CD4-positive, alpha-beta memory T cell (primary cell): Measurements from ENCODE around the gene IL18. TPM values are rescaled to one million over a fixed set of nuclear protein-coding genes. Genes with fewer than 3 reads are reported as not detected.

Experiments used
- CTCF ChIA-PET: fragments of 350-600 bp; sonication (Branson Sonifier 250); formaldehyde crosslinking; loops from one replicate; lab custom pipeline; 2021; ENCODE audit warnings: inconsistent platforms; ENCODE audit not compliant: partially characterized antibody; lab: Charles Lee
- POLR2A ChIA-PET: fragments of 350-600 bp; sonication (Branson Sonifier 250); formaldehyde crosslinking; loops from one replicate; lab custom pipeline; 2021; ENCODE audit not compliant: partially characterized antibody; lab: Charles Lee
- DNase-seq, 5 donors: peaks; one replicate each; pipeline versions ENCODE4 v3.0.0 to v3.0.0-alpha.2; 2020 to 2022; ENCODE audit warnings: mixed read lengths in 1 of 5
- H3K27ac ChIP-seq: one replicate; pipeline ENCODE4 v1.7.0; 2013; ENCODE audit warnings: low read depth, low read length
- H3K27me3 ChIP-seq: 2 replicates; pipeline ENCODE4 v1.7.0; 2013; ENCODE audit warnings: mild to moderate bottlenecking, low read length, moderate library complexity; ENCODE audit not compliant: insufficient read depth
- H3K36me3 ChIP-seq: 2 replicates; pipeline ENCODE4 v1.7.0; 2013; ENCODE audit warnings: mild to moderate bottlenecking, low read length, moderate library complexity; ENCODE audit not compliant: insufficient read depth
- H3K4me1 ChIP-seq: 2 replicates; pipeline ENCODE4 v1.7.0; 2013; ENCODE audit warnings: mild to moderate bottlenecking, low read length, moderate library complexity; ENCODE audit not compliant: insufficient read depth
- H3K4me3 ChIP-seq, 2 donors: one replicate each; pipeline ENCODE4 v1.7.0; 2013; ENCODE audit warnings: low read length in 2 of 2, mild to moderate bottlenecking in 1 of 2
- H3K9me3 ChIP-seq, 2 donors: one replicate each; pipeline ENCODE4 v1.7.0; 2013; ENCODE audit warnings: low read length in 2 of 2, control low read depth in 1 of 2; ENCODE audit not compliant: control insufficient read depth in 1 of 2
- H3K27ac Mint-ChIP-seq, 7 donors: one replicate each; pipeline ENCODE4 v1.8.0; 2020 to 2021; ENCODE audit warnings: mixed read lengths in 7 of 7, mild to moderate bottlenecking in 6 of 7, inconsistent platforms in 3 of 7, moderate library complexity in 3 of 7
- H3K27me3 Mint-ChIP-seq, 2 donors: one replicate each; pipeline ENCODE4 v1.8.0; 2020 to 2021; ENCODE audit warnings: mixed read lengths in 2 of 2
- H3K36me3 Mint-ChIP-seq, 2 donors: one replicate each; pipeline ENCODE4 v1.8.0; 2020 to 2021; ENCODE audit warnings: mixed read lengths in 2 of 2, inconsistent platforms in 1 of 2, mild to moderate bottlenecking in 1 of 2
- H3K4me1 Mint-ChIP-seq, 4 donors: one replicate each; pipeline ENCODE4 v1.8.0; 2020 to 2021; ENCODE audit warnings: mixed read lengths in 4 of 4, mild to moderate bottlenecking in 1 of 4
- H3K4me3 Mint-ChIP-seq, 8 donors: one replicate each; pipeline ENCODE4 v1.8.0; 2020 to 2021; ENCODE audit warnings: mixed read lengths in 8 of 8, mild to moderate bottlenecking in 7 of 8, moderate library complexity in 6 of 8, inconsistent platforms in 3 of 8
- H3K9me3 Mint-ChIP-seq, 8 donors: one replicate each; pipeline ENCODE4 v1.8.0; 2020 to 2021; ENCODE audit warnings: mixed read lengths in 8 of 8, mild to moderate bottlenecking in 5 of 8, inconsistent platforms in 3 of 8, moderate library complexity in 1 of 8
- intact Hi-C: fragments of 100-400 bp; cut with micrococcal nuclease; formaldehyde crosslinking; loops from one replicate; pipeline ENCODE4 v1.15.1; 2023
- polyA plus RNA-seq, 2 donors: library from polyadenylated mRNA; unstranded; fragments of 300-500 nt; fragmentation: Illumina TruSeq; gene quantifications; one replicate each; pipeline ENCODE4 v1.2.3, GENCODE V29; 2021
- total RNA-seq, 2 experiments: library from RNA; stranded (reverse); gene quantifications; one replicate each; pipeline ENCODE4 v1.2.3, GENCODE V29; 2021

The IL18 gene
- total and polyA plus RNA-seq, 4 experiments from 2014 or later = 0.42 TPM; not detected in 3

DNA sequence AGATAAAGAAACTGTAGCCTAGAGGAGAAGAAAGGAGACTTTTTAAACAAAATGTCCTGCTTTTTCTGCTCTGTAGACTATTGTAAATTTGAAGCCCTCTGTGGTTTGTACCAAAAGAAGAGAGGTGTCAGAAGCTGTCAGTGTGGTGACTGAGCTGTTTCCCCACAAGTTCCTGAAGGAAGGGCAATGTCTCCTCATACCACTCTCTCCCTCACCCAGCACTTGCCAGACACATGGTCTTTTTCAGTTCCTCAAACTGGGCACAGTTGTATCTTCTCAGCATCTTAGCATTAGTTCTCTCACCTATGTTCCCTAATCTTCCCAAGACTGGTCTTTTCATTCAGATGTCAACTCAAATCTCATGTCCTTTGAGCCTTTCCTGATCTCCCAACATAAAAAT, 15.7 kb upstream of the IL18 start:
- no peak overlapping the region for H3K27ac ChIP-seq
- Mint-ChIP-seq H3K27me3 (peaks cover 14 to 17% of the 10 kb centered on the region in 2 donors), H3K9me3 (peaks cover 0 to 4% (median 0%) of the 10 kb centered on the region in 8 donors), H3K36me3 (peaks cover 0 to 4% of the 10 kb centered on the region in 2 donors), H3K4me1 (peaks cover 0 to 12% (median 8%) of the 10 kb centered on the region in 4 donors), H3K4me3 (no peak overlapping the region), H3K27ac (no peak overlapping the region)
- DNase-seq = no peak
- no peak overlapping the region for H3K4me3 ChIP-seq
- ChIA-PET POLR2A (no interaction called here), CTCF (no interaction called here)
- no peaks in the 10 kb centered on the region for H3K36me3 ChIP-seq
- no peaks in the 10 kb centered on the region for H3K9me3 ChIP-seq
- intact Hi-C loops = no loop called here
- H3K27me3 ChIP-seq = no peaks in the 10 kb centered on the region
- H3K4me1 ChIP-seq = peaks cover 9% of the 10 kb centered on the region

DNA sequence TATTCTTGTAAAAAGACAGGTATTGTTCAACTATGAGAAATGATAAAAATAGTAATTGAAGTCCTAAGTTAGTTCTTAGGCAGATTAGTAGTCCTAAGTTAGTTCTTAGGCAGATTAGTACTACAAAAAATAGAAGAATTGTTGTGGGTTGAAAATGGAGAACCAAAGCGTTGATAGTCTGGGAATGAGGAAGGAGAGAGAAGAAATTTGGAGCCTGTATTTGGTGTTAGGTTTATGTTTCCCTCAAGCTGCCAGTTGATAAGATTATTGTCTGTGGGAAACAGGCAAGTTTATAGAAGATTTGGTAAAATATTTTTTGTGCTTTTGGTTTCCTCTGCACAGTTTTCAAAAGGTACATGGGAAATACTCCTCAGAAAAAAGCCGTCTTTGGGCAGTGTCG, 15.0 kb upstream of the IL18 start:
- no peak overlapping the region for H3K4me3 ChIP-seq
- H3K4me3 Mint-ChIP-seq = no peak overlapping the region
- H3K27me3 ChIP-seq = no peaks in the 10 kb centered on the region
- no peak for DNase-seq
- H3K9me3 ChIP-seq = no peaks in the 10 kb centered on the region
- H3K36me3 Mint-ChIP-seq = peaks cover 0 to 4% of the 10 kb centered on the region in 2 donors
- ChIA-PET POLR2A (no interaction called here), CTCF (no interaction called here)
- H3K27me3 Mint-ChIP-seq = peaks cover 14 to 17% of the 10 kb centered on the region in 2 donors
- no peak overlapping the region for H3K27ac Mint-ChIP-seq
- no peaks in the 10 kb centered on the region for H3K36me3 ChIP-seq
- H3K4me1 Mint-ChIP-seq = peaks cover 0 to 12% (median 9%) of the 10 kb centered on the region in 4 donors
- intact Hi-C loops = no loop called here
- peaks cover 9% of the 10 kb centered on the region for H3K4me1 ChIP-seq
- H3K9me3 Mint-ChIP-seq = peaks cover 0 to 4% (median 0%) of the 10 kb centered on the region in 8 donors
- H3K27ac ChIP-seq = no peak overlapping the region

DNA sequence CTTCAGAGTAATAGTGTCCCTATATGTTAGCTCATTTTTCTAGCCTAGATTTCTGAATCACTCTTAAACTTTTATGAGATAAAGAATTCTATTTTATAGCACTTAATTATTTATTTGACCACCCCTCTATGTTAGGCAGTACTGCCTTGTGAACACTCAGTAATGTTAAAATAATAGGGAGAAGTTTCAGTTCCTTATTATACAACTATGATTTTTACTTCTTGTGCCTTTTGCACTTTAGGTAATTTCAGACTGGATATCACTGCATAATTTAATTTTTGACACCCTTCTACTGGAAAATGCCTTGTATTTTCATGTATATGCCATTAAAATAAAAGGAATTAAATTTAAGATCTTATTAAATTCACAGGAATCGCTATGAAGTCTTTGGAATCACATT, 14.5 kb upstream of the IL18 start:
- no peak overlapping the region for H3K4me3 ChIP-seq
- no peaks in the 10 kb centered on the region for H3K9me3 ChIP-seq
- no peak for DNase-seq
- H3K27me3 ChIP-seq = no peaks in the 10 kb centered on the region
- H3K36me3 ChIP-seq = no peaks in the 10 kb centered on the region
- Mint-ChIP-seq H3K4me3 (no peak overlapping the region), H3K36me3 (peaks cover 0 to 4% of the 10 kb centered on the region in 2 donors), H3K4me1 (peaks cover 0 to 12% (median 9%) of the 10 kb centered on the region in 4 donors), H3K27ac (no peak overlapping the region), H3K27me3 (peaks cover 11 to 17% of the 10 kb centered on the region in 2 donors), H3K9me3 (peaks cover 0 to 4% (median 0%) of the 10 kb centered on the region in 8 donors)
- ChIA-PET CTCF (no interaction called here), POLR2A (interaction anchor here (0.7 kb wide), 1 partner anchor 1758 kb away, joined by 3 read pairs; no protein-coding TSS in a partner anchor)
- intact Hi-C loops = no loop called here
- H3K27ac ChIP-seq = no peak overlapping the region
- peaks cover 9% of the 10 kb centered on the region for H3K4me1 ChIP-seq

DNA sequence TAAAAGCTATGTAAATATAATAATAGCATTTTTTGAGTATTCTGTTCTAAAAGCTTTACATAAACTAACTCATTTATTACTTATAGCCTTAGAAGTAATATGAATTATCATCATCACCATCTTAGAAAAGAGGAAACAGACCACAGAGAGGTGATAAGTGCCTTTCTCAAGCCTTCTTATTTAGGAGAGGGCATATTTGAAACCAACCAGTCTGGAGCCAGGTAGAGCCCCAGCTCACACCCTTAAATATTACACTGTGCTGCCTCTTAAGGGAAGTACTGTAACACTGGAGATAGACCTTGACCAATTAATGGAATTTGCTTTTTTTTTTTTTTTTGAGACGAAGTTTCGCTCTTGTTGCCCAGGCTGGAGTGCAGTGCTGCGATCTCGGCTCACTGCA, 13.7 kb upstream of the IL18 start:
- H3K36me3 ChIP-seq = no peaks in the 10 kb centered on the region
- H3K9me3 ChIP-seq = no peaks in the 10 kb centered on the region
- peaks cover 0 to 4% of the 10 kb centered on the region in 2 donors for H3K36me3 Mint-ChIP-seq
- no peaks in the 10 kb centered on the region for H3K27me3 ChIP-seq
- H3K27ac Mint-ChIP-seq = no peak overlapping the region
- POLR2A ChIA-PET = interaction anchor here (0.7 kb wide), 1 partner anchor 1759 kb away, joined by 3 read pairs; no protein-coding TSS in a partner anchor
- peaks cover 9% of the 10 kb centered on the region for H3K4me1 ChIP-seq
- peaks cover 0 to 4% (median 0%) of the 10 kb centered on the region in 8 donors for H3K9me3 Mint-ChIP-seq
- H3K27me3 Mint-ChIP-seq = peaks cover 11 to 17% of the 10 kb centered on the region in 2 donors
- no peak overlapping the region for H3K4me3 Mint-ChIP-seq
- CTCF ChIA-PET = no interaction called here
- H3K4me3 ChIP-seq = no peak overlapping the region
- H3K27ac ChIP-seq = no peak overlapping the region
- no peak for DNase-seq
- peaks cover 0 to 12% (median 9%) of the 10 kb centered on the region in 4 donors for H3K4me1 Mint-ChIP-seq
- intact Hi-C loops = no loop called here

DNA sequence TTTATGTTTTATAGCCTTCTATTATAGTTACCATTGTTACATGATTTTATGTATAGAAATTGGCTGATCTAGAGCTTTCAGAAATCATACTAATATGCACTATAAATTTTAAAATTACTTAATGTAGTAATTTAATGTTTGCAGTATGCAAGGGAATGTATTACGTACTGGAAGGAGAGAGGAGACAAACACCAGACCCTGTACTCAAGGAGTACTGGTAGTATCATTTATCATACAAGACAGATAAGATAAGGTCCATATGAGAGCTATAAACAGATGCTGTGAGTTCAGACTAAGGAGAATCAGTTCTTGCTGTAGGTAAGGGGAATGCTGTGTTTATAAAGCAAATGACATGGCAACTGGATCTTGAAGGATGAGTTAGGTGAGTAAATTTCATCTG, 12.2 kb upstream of the IL18 start:
- ChIA-PET CTCF (interaction anchor here (0.6 kb wide), 1 partner anchor 433 kb away, joined by 3 read pairs; no protein-coding TSS in a partner anchor), POLR2A (no interaction called here)
- no peak overlapping the region for H3K4me3 Mint-ChIP-seq
- DNase-seq = no peak
- intact Hi-C loops = no loop called here
- Histone ChIP-seq H3K27me3 (no peaks in the 10 kb centered on the region), H3K4me3 (no peak overlapping the region), H3K4me1 (peaks cover 9% of the 10 kb centered on the region), H3K9me3 (no peaks in the 10 kb centered on the region), H3K27ac (no peak overlapping the region), H3K36me3 (no peaks in the 10 kb centered on the region)
- peaks cover 11 to 17% of the 10 kb centered on the region in 2 donors for H3K27me3 Mint-ChIP-seq
- peaks cover 0 to 4% of the 10 kb centered on the region in 2 donors for H3K36me3 Mint-ChIP-seq
- peaks cover 0 to 12% (median 9%) of the 10 kb centered on the region in 4 donors for H3K4me1 Mint-ChIP-seq
- H3K27ac Mint-ChIP-seq = no peak overlapping the region
- H3K9me3 Mint-ChIP-seq = peaks cover 0 to 4% (median 0%) of the 10 kb centered on the region in 8 donors

DNA sequence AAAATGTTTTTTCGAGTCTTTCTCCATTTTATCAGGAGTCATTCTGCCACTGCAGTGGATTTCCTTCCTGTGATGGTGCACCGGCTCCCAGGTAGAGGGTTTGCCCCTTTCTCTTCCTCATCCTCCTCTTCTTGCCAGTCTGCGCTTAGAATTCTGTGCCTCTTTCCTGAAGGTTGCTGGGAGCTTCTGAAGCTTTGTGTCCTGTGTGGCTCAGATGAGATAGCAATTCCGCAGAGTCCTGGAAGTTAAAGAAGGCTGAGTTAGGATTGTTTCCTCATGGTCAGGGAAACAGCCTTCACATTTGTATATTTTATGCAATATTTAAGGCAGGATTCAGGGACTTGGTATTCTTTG, 11.7 kb upstream of the IL18 start:
- Mint-ChIP-seq H3K36me3 (no peaks in the 10 kb centered on the region), H3K4me1 (peaks cover 0 to 12% (median 9%) of the 10 kb centered on the region in 4 donors), H3K27ac (peak overlapping the region in 1 of 7 donors; percentile 23), H3K27me3 (peaks cover 8 to 14% of the 10 kb centered on the region in 2 donors), H3K9me3 (no peaks in the 10 kb centered on the region), H3K4me3 (peak overlapping the region in 7 of 8 donors; percentile 6 to 79 (median 65))
- no peaks in the 10 kb centered on the region for H3K27me3 ChIP-seq
- DNase-seq = no peak
- CTCF ChIA-PET = no interaction called here
- H3K27ac ChIP-seq = no peak overlapping the region
- H3K4me1 ChIP-seq = peaks cover 9% of the 10 kb centered on the region
- no peaks in the 10 kb centered on the region for H3K36me3 ChIP-seq
- H3K9me3 ChIP-seq = no peaks in the 10 kb centered on the region
- intact Hi-C loops = loop anchor here (2.0 kb wide), 1 partner anchor 63 kb away; no protein-coding TSS in a partner anchor
- H3K4me3 ChIP-seq = no peak overlapping the region
- POLR2A ChIA-PET = no interaction called here

DNA sequence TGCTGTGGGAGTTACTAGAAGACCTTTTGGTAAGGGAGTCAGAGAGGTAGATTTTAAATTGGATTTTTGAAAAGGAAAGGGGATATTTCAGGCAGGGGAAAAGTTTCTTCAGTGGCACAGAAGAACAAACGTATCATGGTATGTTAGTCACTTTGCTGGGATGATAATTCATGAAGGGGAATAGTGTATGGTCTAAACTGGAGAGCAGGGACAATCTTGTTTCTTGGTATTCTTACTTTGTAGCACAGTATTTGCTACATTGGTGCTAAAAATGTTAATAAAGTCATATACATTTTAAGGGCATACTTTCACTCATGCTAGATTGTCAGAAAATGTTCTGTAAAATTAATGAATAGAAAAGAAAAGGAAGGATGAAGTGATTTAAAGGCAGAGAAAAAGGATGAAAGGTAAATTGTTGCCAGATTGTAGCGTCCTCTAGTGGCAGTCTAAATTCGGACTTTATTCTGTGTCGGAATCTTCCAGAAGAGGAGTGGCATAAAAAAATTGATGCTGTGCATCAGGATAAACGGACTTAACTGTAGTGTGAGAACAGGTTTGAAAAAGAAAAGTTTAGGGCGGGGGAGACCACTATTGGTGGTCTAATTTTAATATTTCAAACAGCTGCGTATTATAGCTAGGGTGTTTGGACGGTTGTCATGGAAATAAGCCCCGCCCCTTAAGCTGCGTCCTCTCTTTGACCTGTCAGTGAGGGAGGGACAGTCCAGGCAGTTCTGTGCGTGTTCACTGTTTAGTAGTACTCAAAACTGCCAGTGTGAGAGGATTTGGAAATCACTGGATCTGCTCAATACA, 11.1 kb upstream of the IL18 start, which contains the start of gene BCO2:
Gene BCO2, plus strand, starts transcription at position 724 of the 810 bp plus-strand sequence. CDS start 90 bp downstream, outside the sequence.
- ChIA-PET POLR2A (no interaction called here), CTCF (no interaction called here)
- peak; percentile 8 to 39 (median 26) for DNase-seq
- intact Hi-C loops = loop anchor here (2.0 kb wide), 1 partner anchor 62 kb away; no protein-coding TSS in a partner anchor
- H3K4me1 Mint-ChIP-seq = peaks cover 0 to 12% (median 9%) of the 10 kb centered on the region in 4 donors
- H3K9me3 Mint-ChIP-seq = no peaks in the 10 kb centered on the region
- Histone ChIP-seq H3K27me3 (no peaks in the 10 kb centered on the region), H3K4me1 (peaks cover 9% of the 10 kb centered on the region), H3K27ac (no peak within 1 kb of the TSS), H3K36me3 (no peaks in the 10 kb centered on the region), H3K4me3 (no peak within 1 kb of the TSS), H3K9me3 (no peaks in the 10 kb centered on the region)
- H3K36me3 Mint-ChIP-seq = no peaks in the 10 kb centered on the region
- H3K27me3 Mint-ChIP-seq = peaks cover 8 to 14% of the 10 kb centered on the region in 2 donors
- H3K4me3 Mint-ChIP-seq = peak within 1 kb of the TSS; percentile 18 to 79 (median 60)
- peak within 1 kb of the TSS in 4 of 7 donors; percentile 15 to 59 (median 35) for H3K27ac Mint-ChIP-seq
